Nephron progenitor cell (in vitro differentiated cells): ENCODE data around the gene TH.

ENCODE experiments used
- DNase-seq: peaks from one replicate; pipeline ENCODE4 v3.0.0; 2021
- H3K27ac Mint-ChIP-seq: 2 replicates; pipeline ENCODE4 v1.8.0; 2021; ENCODE audit warnings: mild to moderate bottlenecking, moderate library complexity, mixed read lengths
- H3K27me3 Mint-ChIP-seq: 2 replicates; pipeline ENCODE4 v1.8.0; 2021; ENCODE audit warnings: mild to moderate bottlenecking, low read depth, mixed read lengths; ENCODE audit not compliant: poor library complexity
- H3K36me3 Mint-ChIP-seq: 2 replicates; pipeline ENCODE4 v1.8.0; 2021; ENCODE audit warnings: low read depth, mixed read lengths
- H3K4me1 Mint-ChIP-seq: 2 replicates; pipeline ENCODE4 v1.8.0; 2021; ENCODE audit warnings: mixed read lengths
- H3K4me3 Mint-ChIP-seq: 2 replicates; pipeline ENCODE4 v1.8.0; 2021; ENCODE audit warnings: mild to moderate bottlenecking, moderate library complexity, mixed read lengths
- H3K9me3 Mint-ChIP-seq: 2 replicates; pipeline ENCODE4 v1.8.0; 2021; ENCODE audit warnings: mild to moderate bottlenecking, moderate library complexity, mixed read lengths
- CTCF ChIP-seq: fragments of 200-600 bp; sonication (generic); IDR thresholded peaks from 2 replicates; pipeline ENCODE4 v1.5.0; 2021; ENCODE audit warnings: antibody characterized with exemption

The TH gene

GRCh38 chr11:2138068-2138430 is 33.6 kb downstream of the TH start:
- peaks cover 22% of the 10 kb centered on the region for H3K36me3 Mint-ChIP-seq
- H3K4me1 Mint-ChIP-seq: peaks cover 52% of the 10 kb centered on the region
- no peak overlapping the region for H3K27ac Mint-ChIP-seq
- H3K27me3 Mint-ChIP-seq: peaks cover 65% of the 10 kb centered on the region
- DNase-seq: peak; percentile 53
- TF ChIP-seq CTCF: no peak
- no peaks in the 10 kb centered on the region for H3K9me3 Mint-ChIP-seq
- H3K4me3 Mint-ChIP-seq: peak overlapping the region; percentile 88

- Mint-ChIP-seq H3K4me1 (peaks cover 52% of the 10 kb centered on the region), H3K36me3 (peaks cover 28% of the 10 kb centered on the region), H3K4me3 (peak overlapping the region; percentile 88), H3K9me3 (no peaks in the 10 kb centered on the region), H3K27ac (no peak overlapping the region), H3K27me3 (peaks cover 61% of the 10 kb centered on the region)
- peak; percentile 85 for DNase-seq
- no peak for TF ChIP-seq CTCF
Observed at GRCh38 chr11:2137202-2138067, 34.2 kb downstream of the TH start.

GRCh38 chr11:2136952-2137201 is 34.7 kb downstream of the TH start:
- Mint-ChIP-seq H3K4me3 (peak overlapping the region; percentile 88), H3K27me3 (peaks cover 61% of the 10 kb centered on the region), H3K4me1 (peaks cover 53% of the 10 kb centered on the region), H3K9me3 (no peaks in the 10 kb centered on the region), H3K27ac (no peak overlapping the region), H3K36me3 (peaks cover 34% of the 10 kb centered on the region)
- TF ChIP-seq CTCF: no peak
- no peak for DNase-seq

GRCh38 chr11:2136209-2136951 is 35.2 kb downstream of the TH start:
- no peaks in the 10 kb centered on the region for H3K9me3 Mint-ChIP-seq
- TF ChIP-seq CTCF: no peak
- peak overlapping the region; percentile 96 for H3K27ac Mint-ChIP-seq
- H3K4me3 Mint-ChIP-seq: peak overlapping the region; percentile 88
- DNase-seq: peak; percentile 30
- H3K36me3 Mint-ChIP-seq: peaks cover 38% of the 10 kb centered on the region
- peaks cover 55% of the 10 kb centered on the region for H3K4me1 Mint-ChIP-seq
- peaks cover 61% of the 10 kb centered on the region for H3K27me3 Mint-ChIP-seq

GRCh38 chr11:2135648-2136201 is 35.9 kb downstream of the TH start:
- Mint-ChIP-seq H3K27me3 (peaks cover 57% of the 10 kb centered on the region), H3K4me1 (peaks cover 58% of the 10 kb centered on the region), H3K36me3 (peaks cover 45% of the 10 kb centered on the region), H3K27ac (peak overlapping the region; percentile 96), H3K4me3 (peak overlapping the region; percentile 88), H3K9me3 (no peaks in the 10 kb centered on the region)
- TF ChIP-seq CTCF: no peak
- peak; percentile 13 for DNase-seq
